ENCODE measurements around the gene FERMT2.

Gene FERMT2

GRCh38 chr14:52862632-52863333, 88.1 kb downstream of the FERMT2 start:
- no peak for DNase-seq (ENCODE audit: low spot score)

DNA sequence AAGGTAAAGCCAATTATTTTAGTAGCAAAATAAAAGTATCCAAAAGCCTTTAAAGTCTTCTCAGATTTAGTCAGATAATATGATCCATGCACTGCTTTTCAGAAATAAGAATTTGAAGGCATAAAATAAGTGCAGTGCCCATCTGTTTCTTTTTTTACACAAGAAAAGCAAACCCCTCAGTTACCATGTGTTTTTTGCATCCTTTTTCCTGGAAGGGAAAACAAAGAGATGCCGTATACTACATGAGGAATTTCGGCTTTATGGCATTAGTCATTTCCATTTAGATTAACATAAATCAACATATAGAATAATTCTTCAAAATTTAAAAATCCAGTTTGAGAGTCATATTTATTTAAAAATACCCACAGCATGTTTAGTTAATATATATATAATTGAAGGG, 89.4 kb downstream of the FERMT2 start:
- no peak for DNase-seq (ENCODE audit: low spot score)

- no peak for DNase-seq (ENCODE audit: low spot score)
Measured at GRCh38 chr14:52860910-52861309, 89.9 kb downstream of the FERMT2 start.

GRCh38 chr14:52860209-52860608, 90.6 kb downstream of the FERMT2 start:
- no peak for DNase-seq (ENCODE audit: low spot score)

DNA sequence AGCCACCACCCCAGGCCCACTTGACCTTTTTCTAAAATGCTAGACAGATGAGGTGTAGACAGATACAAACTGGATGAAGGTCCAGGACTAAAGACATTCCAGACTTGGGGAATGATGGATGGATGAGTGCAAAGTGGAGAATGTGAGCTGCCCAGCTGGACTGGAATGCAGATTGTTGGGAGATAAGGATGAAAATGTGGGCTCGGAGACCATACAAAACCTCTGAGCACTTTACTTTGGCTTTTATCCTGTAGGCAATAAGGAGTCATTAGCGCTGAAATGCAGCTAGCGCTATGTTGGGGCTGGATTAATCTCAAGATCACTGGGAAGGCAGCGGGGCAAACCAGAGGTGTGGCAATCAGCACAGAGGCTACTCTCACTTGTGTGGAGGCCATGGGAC, 94.7 kb downstream of the FERMT2 start:
- DNase-seq (ENCODE audit: low spot score), result no peak

DNA sequence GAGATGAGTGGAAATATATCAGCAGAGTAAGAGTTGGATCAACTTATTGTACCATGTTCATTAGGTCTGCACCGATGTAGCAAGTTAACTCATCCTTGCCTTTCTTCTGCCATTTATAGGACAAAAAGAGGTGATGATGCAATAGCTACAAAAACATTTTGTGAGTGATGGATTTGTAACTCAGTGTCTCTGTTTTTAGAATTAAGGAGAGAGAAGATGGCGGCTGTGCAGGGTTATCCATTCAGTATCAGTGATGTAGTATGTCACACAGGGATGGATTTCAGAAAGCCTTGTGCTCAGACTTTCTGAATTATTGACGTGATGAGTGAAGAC, 97.4 kb downstream of the FERMT2 start:
- no peak for DNase-seq (ENCODE audit: low spot score)

GRCh38 chr14:52852810-52853521, 97.9 kb downstream of the FERMT2 start:
- no peak for DNase-seq (ENCODE audit: low spot score)

- no peak for DNase-seq (ENCODE audit: low spot score)
Measured at GRCh38 chr14:52850451-52850909, 100.4 kb downstream of the FERMT2 start.

GRCh38 chr14:52848626-52849025, 102.2 kb downstream of the FERMT2 start:
- DNase-seq (ENCODE audit: low spot score), result no peak

GRCh38 chr14:52846591-52846990, 104.3 kb downstream of the FERMT2 start:
- DNase-seq (ENCODE audit: low spot score), result no peak

DNA sequence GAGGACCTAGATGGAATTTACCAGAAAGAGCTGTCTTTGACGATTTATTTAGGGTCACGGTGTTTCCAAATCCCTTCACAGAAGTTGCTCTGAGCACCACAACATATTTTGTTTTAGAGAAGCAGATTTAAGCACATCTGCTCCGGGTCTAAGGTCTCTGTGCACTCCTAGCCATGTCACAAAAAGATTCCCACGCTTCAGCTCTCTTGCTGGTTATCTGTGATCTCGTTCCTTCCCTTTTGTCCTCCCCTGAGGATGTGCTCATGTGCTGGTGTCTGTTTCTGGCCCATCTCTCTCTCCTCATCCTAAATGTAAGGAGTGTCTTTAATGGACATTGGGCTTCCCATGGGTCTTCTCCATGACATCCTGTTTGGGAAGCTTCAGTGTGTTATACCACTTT, 105.8 kb downstream of the FERMT2 start:
- DNase-seq (ENCODE audit: low spot score), result no peak

DNA sequence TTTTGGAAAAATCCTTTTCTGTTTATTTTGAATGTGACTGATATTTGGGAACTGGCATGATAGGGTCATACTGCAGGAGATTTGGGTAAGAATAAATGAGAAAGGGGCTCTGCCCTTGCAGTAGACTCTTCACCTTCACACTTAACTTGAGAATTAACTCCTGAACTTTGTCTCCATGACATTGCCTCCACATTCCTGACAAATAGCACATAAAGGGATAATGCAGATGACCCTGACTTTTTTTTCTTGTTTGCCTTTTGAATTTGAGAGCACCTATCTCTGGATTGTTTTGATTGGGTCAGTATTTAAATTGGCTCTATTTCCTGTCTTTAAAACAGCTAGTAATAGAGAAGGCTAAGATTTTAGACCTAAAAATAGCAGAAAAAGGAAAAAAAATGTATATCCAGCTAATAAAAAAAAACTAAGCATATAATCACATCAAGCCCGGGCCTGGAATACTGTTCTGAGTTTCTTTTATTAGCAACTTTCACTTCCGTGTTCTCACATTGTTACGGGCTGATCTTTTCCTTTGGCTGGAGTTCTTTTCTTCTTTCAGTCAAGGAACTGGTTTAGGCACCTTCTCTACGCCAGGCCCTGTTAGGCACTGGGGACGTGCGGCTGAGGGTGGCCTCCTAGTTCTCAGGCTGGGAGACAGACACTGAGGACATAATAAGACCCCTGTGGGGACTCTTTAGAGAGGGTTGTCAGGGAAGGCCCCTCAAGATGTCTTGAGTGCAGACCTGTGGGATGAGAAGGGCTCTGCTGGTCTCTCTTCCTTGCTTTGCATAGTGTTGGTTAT, 106.4 kb downstream of the FERMT2 start:
- no peak for DNase-seq (ENCODE audit: low spot score)

DNA sequence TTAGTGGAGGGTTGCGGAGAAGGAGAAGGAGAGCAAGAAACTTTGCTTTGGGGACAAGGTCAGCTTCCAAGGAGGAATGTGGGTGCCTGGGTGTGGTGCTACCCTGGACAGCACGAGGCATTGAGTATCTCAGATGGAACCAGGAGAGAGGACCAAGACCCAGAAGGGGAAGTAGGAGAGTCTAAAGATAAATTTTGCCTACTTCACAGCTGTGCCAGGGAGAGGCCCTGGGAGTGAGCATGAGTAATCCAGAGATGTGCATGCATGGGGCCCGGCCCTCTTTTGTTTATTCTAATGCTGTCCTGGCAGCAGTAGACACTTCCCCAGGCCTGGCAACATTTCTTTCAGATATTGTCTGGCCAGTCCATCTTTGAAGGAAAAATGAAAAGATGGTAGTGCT, 110.0 kb downstream of the FERMT2 start:
- no peak for DNase-seq (ENCODE audit: low spot score)

DNA sequence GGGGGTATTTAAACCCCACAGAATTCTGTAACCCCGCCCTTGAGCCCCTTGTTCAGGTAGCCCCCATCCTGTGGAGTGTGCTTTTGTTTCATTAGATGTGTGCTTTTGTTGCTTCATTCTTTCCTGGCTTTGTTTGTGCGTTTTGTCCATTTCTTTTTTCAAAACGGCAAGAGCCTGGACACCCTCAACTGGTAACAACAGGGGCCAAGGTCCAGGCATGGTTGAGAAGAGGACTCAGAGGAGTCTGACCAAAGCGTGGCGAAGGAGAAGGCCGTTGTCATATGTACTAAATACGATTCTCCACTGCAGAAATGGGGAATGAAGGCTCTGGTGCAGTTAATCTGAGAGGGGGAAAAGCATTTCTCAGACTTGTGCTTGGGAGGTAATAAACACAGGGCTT, 113.4 kb downstream of the FERMT2 start:
- DNase-seq (ENCODE audit: low spot score), result no peak

- DNase-seq (ENCODE audit: low spot score), result no peak
Measured at GRCh38 chr14:52836063-52836462, 114.8 kb downstream of the FERMT2 start.

DNA sequence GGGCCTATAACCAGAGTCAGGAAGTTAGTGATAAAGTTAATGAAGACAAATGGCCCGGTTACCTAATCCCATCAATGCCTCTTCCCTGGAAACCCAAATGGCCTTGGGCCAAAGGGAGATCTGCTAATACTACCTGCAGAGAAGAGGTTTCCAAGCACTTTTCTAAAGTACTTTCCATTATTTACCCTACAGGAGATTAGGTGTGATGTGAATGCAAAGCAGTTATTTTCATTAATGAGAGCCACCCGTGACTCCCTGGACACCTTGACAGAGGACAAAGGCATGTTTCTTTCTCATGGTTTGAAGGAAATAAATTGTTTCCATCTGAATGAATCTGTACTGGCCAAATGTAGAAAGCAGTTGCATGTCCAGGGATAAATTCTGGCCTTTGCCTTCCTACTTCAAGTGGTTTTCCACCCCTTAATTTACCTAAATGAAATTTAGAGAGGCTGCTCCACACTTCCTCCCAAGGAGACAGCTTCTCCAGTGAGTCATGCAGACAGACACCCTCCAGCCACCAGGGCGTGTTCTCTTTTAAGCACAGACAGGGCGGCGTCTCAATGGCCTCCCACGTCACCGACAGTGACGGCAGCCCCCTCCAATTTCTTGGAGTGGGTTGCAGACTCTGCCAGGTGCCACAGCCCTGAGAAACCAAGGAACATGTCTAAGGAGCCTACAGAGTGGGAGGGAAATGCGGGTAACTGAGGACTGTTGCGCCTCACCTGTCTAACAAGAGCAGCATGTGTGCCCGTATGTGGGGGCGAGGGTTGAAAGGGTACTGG, 115.5 kb downstream of the FERMT2 start:
- DNase-seq (ENCODE audit: low spot score), result no peak

DNA sequence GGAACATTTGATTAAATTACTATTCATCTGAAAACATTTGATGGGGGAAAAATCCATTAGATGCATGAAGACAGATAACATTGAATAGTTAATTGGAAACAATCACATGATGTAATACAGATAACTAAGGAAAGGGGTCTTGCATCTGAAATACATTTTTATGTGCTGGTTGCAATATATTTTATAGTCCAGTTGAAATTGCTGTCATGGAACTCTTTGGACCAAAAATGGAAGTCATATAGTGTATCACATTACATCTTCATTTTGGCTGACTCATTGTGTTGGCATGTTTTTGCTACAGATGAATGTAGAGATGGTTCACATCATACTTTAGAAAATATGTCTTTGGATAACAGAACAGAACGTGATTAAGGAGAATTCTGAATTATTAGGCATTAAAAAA, 116.4 kb downstream of the FERMT2 start:
- no peak for DNase-seq (ENCODE audit: low spot score)

DNA sequence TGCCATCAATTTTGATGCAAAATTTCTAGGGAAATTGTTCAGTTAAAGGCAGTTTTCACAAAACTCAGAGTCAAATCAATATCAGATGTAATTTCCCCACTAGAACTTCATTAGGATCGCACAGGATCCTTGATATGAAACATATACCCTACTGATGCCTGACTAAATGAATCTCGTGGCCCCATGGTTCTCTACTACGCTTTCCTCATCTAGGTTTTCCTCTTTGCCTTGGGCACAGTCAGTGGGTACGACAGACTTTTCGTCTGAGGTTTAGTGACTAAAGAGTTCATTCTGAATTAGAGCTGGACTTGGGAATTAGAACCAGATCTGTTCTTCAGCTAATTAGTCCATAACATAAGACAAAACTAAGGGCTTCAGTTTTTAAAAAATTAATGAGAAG, 117.0 kb downstream of the FERMT2 start:
- DNase-seq (ENCODE audit: low spot score), result no peak

- no peak for DNase-seq (ENCODE audit: low spot score)
Measured at GRCh38 chr14:52829527-52830185, 121.2 kb downstream of the FERMT2 start.

GRCh38 chr14:52827426-52827825, 123.4 kb downstream of the FERMT2 start:
- DNase-seq (ENCODE audit: low spot score), result no peak

- no peak for DNase-seq (ENCODE audit: low spot score)
Measured at GRCh38 chr14:52825085-52825484, 125.8 kb downstream of the FERMT2 start.

DNA sequence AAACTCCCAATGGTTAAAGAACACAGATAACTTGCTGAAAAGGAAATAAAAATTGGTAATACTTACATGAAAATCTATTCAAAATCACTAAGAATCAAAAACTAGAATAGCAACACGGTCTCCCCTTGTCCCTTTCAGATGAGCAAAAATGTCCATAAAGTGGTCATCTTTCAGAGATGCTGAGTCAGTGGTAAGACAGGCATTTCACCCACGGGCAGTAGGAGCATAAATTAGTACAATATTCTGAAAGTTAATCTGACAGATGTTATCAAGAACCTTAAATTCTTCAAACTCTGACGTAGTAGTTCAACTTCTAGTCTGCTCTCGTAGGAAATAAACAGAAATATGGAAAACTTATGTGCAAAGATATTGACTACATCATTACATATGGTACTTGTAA, 126.4 kb downstream of the FERMT2 start:
- no peak for DNase-seq (ENCODE audit: low spot score)
